ENCODE results near the gene ELMOD1. TPM values are rescaled to one million over a fixed set of nuclear protein-coding genes. Genes with fewer than 3 reads are reported as not detected.

Gene ELMOD1
- total RNA-seq (2014; rRNA removed; shearing (Covaris generic)) (not detected in 2 replicates), total RNA-seq (2022) (not detected in 2 replicates), Bru-seq, nascent RNA (not detected), BruChase-seq, experiment 1, labeled RNA remaining after a 6-hour chase (not detected), BruChase-seq, experiment 2, labeled RNA remaining after a 2-hour chase (not detected)
- long read RNA-seq = 0 reads

GRCh38 chr11:107590460-107591377 is at the start of gene ELMOD1:
ELMOD1 (plus strand) TSS chr11:107591147; CDS start chr11:107618190, 27,043 bp downstream.
- no TSS peak for BruUV-seq (replicated peaks)
- H3K36me3 ChIP-seq (ENCODE audit: insufficient read depth, low read length) = no peaks in the 10 kb centered on the region
- no peak within 1 kb of the TSS for H3K27ac ChIP-seq (ENCODE audit: low read depth, low read length, poor library complexity, severe bottlenecking)
- no peak for DNase-seq (ENCODE audit: low spot score)
- no peaks in the 10 kb centered on the region for H4K20me1 ChIP-seq (ENCODE audit: insufficient read depth, low read length)
- CTCF ChIA-PET (ENCODE audit: unreplicated experiment) = no interaction called here
- intact Hi-C loops (cut with micrococcal nuclease; ENCODE audit: unreplicated experiment) = no loop called here
- H3K79me2 ChIP-seq (ENCODE audit: insufficient read depth, low read depth, low read length) = no peaks in the 10 kb centered on the region
- no peak within 1 kb of the TSS for H2AFZ ChIP-seq (ENCODE audit: low read length)
- no peaks in the 10 kb centered on the region for H3K9me3 ChIP-seq (ENCODE audit: low read length)
- POLR2A ChIA-PET = interaction anchor here (0.7 kb wide), 1 partner anchor 133 kb away, joined by 3 read pairs; the partner anchor contains the start of gene CWF19L2
- H3K4me2 ChIP-seq (ENCODE audit: low read length) = peak within 1 kb of the TSS; percentile 26; the same call in 1 of the 2 replicates
- H3K4me3 ChIP-seq (ENCODE audit: low read depth, low read length, poor library complexity, severe bottlenecking) = no peak within 1 kb of the TSS
- TF ChIP-seq EZH2phosphoT487 (IDR thresholded peaks at IDR 0.05; ENCODE audit: borderline replicate concordance, low read depth, low read length) = no peak
- H3K4me1 ChIP-seq (ENCODE audit: insufficient read depth, low read length, poor library complexity, severe bottlenecking) = no peaks in the 10 kb centered on the region
- H3K9me2 ChIP-seq (ENCODE audit: insufficient read depth, low read length) = no peaks in the 10 kb centered on the region

GRCh38 chr11:107545101-107545514 is 45.8 kb upstream of the ELMOD1 start:
- Histone ChIP-seq H3K36me3 (ENCODE audit: insufficient read depth, low read length) (peaks cover 72% of the 10 kb centered on the region), H3K4me1 (ENCODE audit: insufficient read depth, low read length, poor library complexity, severe bottlenecking) (no peaks in the 10 kb centered on the region), H2AFZ (ENCODE audit: low read length) (no peak overlapping the region), H3K9me3 (ENCODE audit: low read length) (no peaks in the 10 kb centered on the region), H3K4me3 (ENCODE audit: low read depth, low read length, poor library complexity, severe bottlenecking) (no peak overlapping the region), H3K9me2 (ENCODE audit: insufficient read depth, low read length) (no peaks in the 10 kb centered on the region), H3K4me2 (ENCODE audit: low read length) (no peak overlapping the region), H4K20me1 (ENCODE audit: insufficient read depth, low read length) (no peaks in the 10 kb centered on the region), H3K79me2 (ENCODE audit: insufficient read depth, low read depth, low read length) (no peaks in the 10 kb centered on the region), H3K27ac (ENCODE audit: low read depth, low read length, poor library complexity, severe bottlenecking) (no peak overlapping the region)
- no peak for DNase-seq (ENCODE audit: low spot score)
- POLR2A ChIA-PET = interaction anchor here (0.6 to 2.5 kb wide), 6 partner anchors 8 to 481 kb away, joined by 3 to 12 read pairs (median 4); no protein-coding TSS in a partner anchor
- TF ChIP-seq EZH2phosphoT487 (IDR thresholded peaks at IDR 0.05; ENCODE audit: borderline replicate concordance, low read depth, low read length) (no peak), CTCF (conservative IDR thresholded peaks at IDR 0.05; ENCODE audit: low read length) (no peak)
- intact Hi-C loops (cut with micrococcal nuclease; ENCODE audit: unreplicated experiment) = loop anchor here (5.0 kb wide), 1 partner anchor 227 kb away; no protein-coding TSS in a partner anchor
- CTCF ChIA-PET (ENCODE audit: unreplicated experiment) = no interaction called here
- no TSS peak for BruUV-seq (replicated peaks)

GRCh38 chr11:107547961-107548360 is 43.0 kb upstream of the ELMOD1 start:
- POLR2A ChIA-PET = interaction anchor here (0.6 kb wide), 2 partner anchors 33 to 113 kb away, joined by 3 read pairs; no protein-coding TSS in a partner anchor
- Histone ChIP-seq H3K79me2 (ENCODE audit: insufficient read depth, low read depth, low read length) (no peaks in the 10 kb centered on the region), H3K4me3 (ENCODE audit: low read depth, low read length, poor library complexity, severe bottlenecking) (no peak overlapping the region), H2AFZ (ENCODE audit: low read length) (no peak overlapping the region), H4K20me1 (ENCODE audit: insufficient read depth, low read length) (no peaks in the 10 kb centered on the region), H3K4me2 (ENCODE audit: low read length) (no peak overlapping the region), H3K9me3 (ENCODE audit: low read length) (no peaks in the 10 kb centered on the region), H3K9me2 (ENCODE audit: insufficient read depth, low read length) (no peaks in the 10 kb centered on the region), H3K27ac (ENCODE audit: low read depth, low read length, poor library complexity, severe bottlenecking) (no peak overlapping the region), H3K4me1 (ENCODE audit: insufficient read depth, low read length, poor library complexity, severe bottlenecking) (no peaks in the 10 kb centered on the region), H3K36me3 (ENCODE audit: insufficient read depth, low read length) (peaks cover 77% of the 10 kb centered on the region)
- no peak for TF ChIP-seq CTCF (conservative IDR thresholded peaks at IDR 0.05; ENCODE audit: low read length)
- TF ChIP-seq EZH2phosphoT487 (IDR thresholded peaks at IDR 0.05; ENCODE audit: borderline replicate concordance, low read depth, low read length) = no peak
- BruUV-seq (replicated peaks) = no TSS peak
- CTCF ChIA-PET (ENCODE audit: unreplicated experiment) = no interaction called here
- DNase-seq (ENCODE audit: low spot score) = no peak
- intact Hi-C loops (cut with micrococcal nuclease; ENCODE audit: unreplicated experiment) = loop anchor here (2.0 to 5.0 kb wide), 2 partner anchors 57 to 224 kb away; no protein-coding TSS in a partner anchor

Data from OCI-LY7 (cell line).